HepG2 (cell line): ENCODE measurements around the gene ZBTB46. TPM values are rescaled to one million over a fixed set of nuclear protein-coding genes. Genes with fewer than 3 reads are reported as not detected.

Source experiments
- JUNB ChIP-seq: sonication (generic); formaldehyde crosslinking; IDR thresholded peaks from 2 replicates; pipeline ENCODE4 v1.8.0; 2022; ENCODE audit warnings: missing genetic modification reagents, mild to moderate bottlenecking, borderline replicate concordance
- KAT7 ChIP-seq: IDR thresholded peaks from 2 replicates; pipeline ENCODE4 v1.6.1; 2018; ENCODE audit warnings: borderline replicate concordance, missing compliant biosample characterization
- KDM4B ChIP-seq: sonication (generic); formaldehyde crosslinking; IDR thresholded peaks from 2 replicates; pipeline ENCODE4 v1.4.0; 2020; ENCODE audit warnings: missing genetic modification reagents
- MATR3 ChIP-seq: sonication (generic); formaldehyde crosslinking; IDR thresholded peaks from 2 replicates; pipeline ENCODE4 v1.4.0; 2020; ENCODE audit warnings: missing genetic modification reagents
- MXI1 ChIP-seq: IDR thresholded peaks from 3 replicates; pipeline ENCODE4 v1.6.1; 2012; ENCODE audit warnings: low read depth, low read length, inconsistent platforms, borderline replicate concordance
- NKX3-1 ChIP-seq: sonication (generic); formaldehyde crosslinking; IDR thresholded peaks from 2 replicates; pipeline ENCODE4 v1.5.0; 2020; ENCODE audit warnings: missing genetic modification reagents
- RBM22 ChIP-seq: fragments of 200-400 bp; formaldehyde crosslinking; optimal IDR thresholded peaks from 2 replicates; pipeline ENCODE3; 2017; ENCODE audit warnings: mild to moderate bottlenecking, low read length, moderate library complexity
- RNF2 ChIP-seq: fragments of 450-650 bp; conservative IDR thresholded peaks from 2 replicates; pipeline ENCODE4 v1.6.1; 2016; ENCODE audit warnings: low read depth
- TEAD2 ChIP-seq: sonication (generic); formaldehyde crosslinking; IDR thresholded peaks from 2 replicates; pipeline ENCODE4 v1.9.0; 2021; ENCODE audit warnings: missing genetic modification reagents
- ZFYVE20 ChIP-seq: sonication (generic); formaldehyde crosslinking; IDR thresholded peaks from 2 replicates; pipeline ENCODE4 v1.8.0; 2023; ENCODE audit warnings: low read depth, mild to moderate bottlenecking, moderate library complexity, missing genetic modification reagents, borderline replicate concordance
- ZNF124 ChIP-seq: sonication (generic); formaldehyde crosslinking; IDR thresholded peaks from 2 replicates; pipeline ENCODE4 v1.4.0; 2020; ENCODE audit warnings: missing genetic modification reagents
- ZNF207 ChIP-seq: fragments of 450-650 bp; IDR thresholded peaks from 2 replicates; pipeline ENCODE4 v1.6.1; 2016; ENCODE audit warnings: antibody characterized with exemption, borderline replicate concordance
- ZNF350 ChIP-seq: sonication (generic); formaldehyde crosslinking; IDR thresholded peaks from 2 replicates; pipeline ENCODE4 v1.4.0; 2020; ENCODE audit warnings: mild to moderate bottlenecking, low read depth, missing genetic modification reagents, borderline replicate concordance
- ZNF496 ChIP-seq: sonication (generic); formaldehyde crosslinking; IDR thresholded peaks from 2 replicates; pipeline ENCODE4 v1.8.1; 2023; ENCODE audit warnings: mild to moderate bottlenecking, moderate library complexity, missing genetic modification reagents; ENCODE audit not compliant: insufficient replicate concordance
- ZNF552 ChIP-seq: sonication (generic); formaldehyde crosslinking; IDR thresholded peaks from 2 replicates; pipeline ENCODE4 v1.9.0; 2022; ENCODE audit warnings: missing genetic modification reagents, mild to moderate bottlenecking, borderline replicate concordance
- ZSCAN12 ChIP-seq: sonication (generic); formaldehyde crosslinking; IDR thresholded peaks from 2 replicates; pipeline ENCODE4 v1.9.0; 2021; ENCODE audit warnings: mild to moderate bottlenecking, missing genetic modification reagents
- polyA plus RNA-seq, 8 experiments: library from polyadenylated mRNA; depleted of rRNA in 3 of 8; stranded (reverse) in 7 of 8; unstranded in 1 of 8; fragments of >200 nt; fragmentation: Illumina TruSeq in 4 of 8; extraction: Trizol in 4 of 8; gene quantifications; 2 replicates each; pipeline versions ENCODE4 v1.2.1 to v1.2.3, GENCODE V29; 2011 to 2016; ENCODE audit warnings: low read depth in 4 of 8, missing spikeins in 1 of 8, mixed read lengths in 1 of 8; ENCODE audit not compliant: insufficient read depth in 1 of 8
- total RNA-seq, 5 experiments: library from RNA; depleted of rRNA; stranded (reverse); fragments of >200 nt; fragmentation: Illumina TruSeq; extraction: Trizol; gene quantifications; 2 replicates each; pipeline ENCODE4 v1.2.3, GENCODE V29; 2016; ENCODE audit warnings: low read depth in 1 of 5
- TF ChIP-seq, protein P1 (sequence below): sonication (generic); formaldehyde crosslinking; conservative IDR thresholded peaks from 2 replicates; pipeline ENCODE4 v1.4.0; 2020; ENCODE audit warnings: missing genetic modification reagents
- TF ChIP-seq, protein P2 (sequence below): sonication (generic); formaldehyde crosslinking; IDR thresholded peaks from 2 replicates; pipeline ENCODE4 v1.4.0; 2020; ENCODE audit warnings: missing genetic modification reagents
- TF ChIP-seq, protein P3 (sequence below): sonication (generic); formaldehyde crosslinking; IDR thresholded peaks from 2 replicates; pipeline ENCODE4 v1.8.1; 2022; ENCODE audit warnings: low read depth, mild to moderate bottlenecking, missing genetic modification reagents
- TF ChIP-seq, protein P4 (sequence below): sonication (generic); formaldehyde crosslinking; IDR thresholded peaks from 2 replicates; pipeline ENCODE4 v1.4.0; 2020; ENCODE audit warnings: missing genetic modification reagents
- TF ChIP-seq, protein P5 (sequence below): sonication (generic); formaldehyde crosslinking; IDR thresholded peaks from 2 replicates; pipeline ENCODE4 v1.5.0; 2020; ENCODE audit warnings: mild to moderate bottlenecking, missing genetic modification reagents

The ZBTB46 gene
- total and polyA plus RNA-seq, 2 of the 13 experiments (the other 11 are each of a cell fraction or from before 2014, with no cell fraction given), result 1.6 to 13.5 TPM

DNA sequence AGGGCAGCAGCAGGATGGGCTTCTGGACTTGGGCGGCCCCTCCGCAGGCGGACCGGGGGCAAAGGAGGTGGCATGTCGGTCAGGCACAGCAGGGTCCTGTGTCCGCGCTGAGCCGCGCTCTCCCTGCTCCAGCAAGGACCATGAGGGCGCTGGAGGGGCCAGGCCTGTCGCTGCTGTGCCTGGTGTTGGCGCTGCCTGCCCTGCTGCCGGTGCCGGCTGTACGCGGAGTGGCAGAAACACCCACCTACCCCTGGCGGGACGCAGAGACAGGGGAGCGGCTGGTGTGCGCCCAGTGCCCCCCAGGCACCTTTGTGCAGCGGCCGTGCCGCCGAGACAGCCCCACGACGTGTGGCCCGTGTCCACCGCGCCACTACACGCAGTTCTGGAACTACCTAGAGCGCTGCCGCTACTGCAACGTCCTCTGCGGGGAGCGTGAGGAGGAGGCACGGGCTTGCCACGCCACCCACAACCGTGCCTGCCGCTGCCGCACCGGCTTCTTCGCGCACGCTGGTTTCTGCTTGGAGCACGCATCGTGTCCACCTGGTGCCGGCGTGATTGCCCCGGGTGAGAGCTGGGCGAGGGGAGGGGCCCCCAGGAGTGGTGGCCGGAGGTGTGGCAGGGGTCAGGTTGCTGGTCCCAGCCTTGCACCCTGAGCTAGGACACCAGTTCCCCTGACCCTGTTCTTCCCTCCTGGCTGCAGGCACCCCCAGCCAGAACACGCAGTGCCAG is 134.3 kb downstream of the ZBTB46 start, which contains the start of gene TNFRSF6B (continued):
- TF ChIP-seq ZNF350 (CRISPR knock-in tag), result no peak
- no peak for TF ChIP-seq ZNF496
- TF ChIP-seq TEAD2, result no peak
- TF ChIP-seq, protein P1, sequence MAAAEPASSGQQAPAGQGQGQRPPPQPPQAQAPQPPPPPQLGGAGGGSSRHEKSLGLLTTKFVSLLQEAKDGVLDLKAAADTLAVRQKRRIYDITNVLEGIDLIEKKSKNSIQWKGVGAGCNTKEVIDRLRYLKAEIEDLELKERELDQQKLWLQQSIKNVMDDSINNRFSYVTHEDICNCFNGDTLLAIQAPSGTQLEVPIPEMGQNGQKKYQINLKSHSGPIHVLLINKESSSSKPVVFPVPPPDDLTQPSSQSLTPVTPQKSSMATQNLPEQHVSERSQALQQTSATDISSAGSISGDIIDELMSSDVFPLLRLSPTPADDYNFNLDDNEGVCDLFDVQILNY (CRISPR knock-in tag), result no peak
- peak; percentile 6 for TF ChIP-seq RBM22
- TF ChIP-seq RNF2, result no peak; the same call in 1 of the 2 replicates
- TF ChIP-seq ZSCAN12, result no peak
- no peak for TF ChIP-seq KDM4B
- no peak for TF ChIP-seq ZNF124
- TF ChIP-seq MXI1, result no peak
- TF ChIP-seq, protein P2, sequence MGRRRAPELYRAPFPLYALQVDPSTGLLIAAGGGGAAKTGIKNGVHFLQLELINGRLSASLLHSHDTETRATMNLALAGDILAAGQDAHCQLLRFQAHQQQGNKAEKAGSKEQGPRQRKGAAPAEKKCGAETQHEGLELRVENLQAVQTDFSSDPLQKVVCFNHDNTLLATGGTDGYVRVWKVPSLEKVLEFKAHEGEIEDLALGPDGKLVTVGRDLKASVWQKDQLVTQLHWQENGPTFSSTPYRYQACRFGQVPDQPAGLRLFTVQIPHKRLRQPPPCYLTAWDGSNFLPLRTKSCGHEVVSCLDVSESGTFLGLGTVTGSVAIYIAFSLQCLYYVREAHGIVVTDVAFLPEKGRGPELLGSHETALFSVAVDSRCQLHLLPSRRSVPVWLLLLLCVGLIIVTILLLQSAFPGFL (CRISPR knock-in tag), result no peak
- TF ChIP-seq, protein P3, sequence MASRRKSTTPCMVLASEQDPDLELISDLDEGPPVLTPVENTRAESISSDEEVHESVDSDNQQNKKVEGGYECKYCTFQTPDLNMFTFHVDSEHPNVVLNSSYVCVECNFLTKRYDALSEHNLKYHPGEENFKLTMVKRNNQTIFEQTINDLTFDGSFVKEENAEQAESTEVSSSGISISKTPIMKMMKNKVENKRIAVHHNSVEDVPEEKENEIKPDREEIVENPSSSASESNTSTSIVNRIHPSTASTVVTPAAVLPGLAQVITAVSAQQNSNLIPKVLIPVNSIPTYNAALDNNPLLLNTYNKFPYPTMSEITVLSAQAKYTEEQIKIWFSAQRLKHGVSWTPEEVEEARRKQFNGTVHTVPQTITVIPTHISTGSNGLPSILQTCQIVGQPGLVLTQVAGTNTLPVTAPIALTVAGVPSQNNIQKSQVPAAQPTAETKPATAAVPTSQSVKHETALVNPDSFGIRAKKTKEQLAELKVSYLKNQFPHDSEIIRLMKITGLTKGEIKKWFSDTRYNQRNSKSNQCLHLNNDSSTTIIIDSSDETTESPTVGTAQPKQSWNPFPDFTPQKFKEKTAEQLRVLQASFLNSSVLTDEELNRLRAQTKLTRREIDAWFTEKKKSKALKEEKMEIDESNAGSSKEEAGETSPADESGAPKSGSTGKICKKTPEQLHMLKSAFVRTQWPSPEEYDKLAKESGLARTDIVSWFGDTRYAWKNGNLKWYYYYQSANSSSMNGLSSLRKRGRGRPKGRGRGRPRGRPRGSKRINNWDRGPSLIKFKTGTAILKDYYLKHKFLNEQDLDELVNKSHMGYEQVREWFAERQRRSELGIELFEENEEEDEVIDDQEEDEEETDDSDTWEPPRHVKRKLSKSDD (CRISPR knock-in tag), result no peak; the same call in 1 of the 2 replicates
- TF ChIP-seq, protein P4, sequence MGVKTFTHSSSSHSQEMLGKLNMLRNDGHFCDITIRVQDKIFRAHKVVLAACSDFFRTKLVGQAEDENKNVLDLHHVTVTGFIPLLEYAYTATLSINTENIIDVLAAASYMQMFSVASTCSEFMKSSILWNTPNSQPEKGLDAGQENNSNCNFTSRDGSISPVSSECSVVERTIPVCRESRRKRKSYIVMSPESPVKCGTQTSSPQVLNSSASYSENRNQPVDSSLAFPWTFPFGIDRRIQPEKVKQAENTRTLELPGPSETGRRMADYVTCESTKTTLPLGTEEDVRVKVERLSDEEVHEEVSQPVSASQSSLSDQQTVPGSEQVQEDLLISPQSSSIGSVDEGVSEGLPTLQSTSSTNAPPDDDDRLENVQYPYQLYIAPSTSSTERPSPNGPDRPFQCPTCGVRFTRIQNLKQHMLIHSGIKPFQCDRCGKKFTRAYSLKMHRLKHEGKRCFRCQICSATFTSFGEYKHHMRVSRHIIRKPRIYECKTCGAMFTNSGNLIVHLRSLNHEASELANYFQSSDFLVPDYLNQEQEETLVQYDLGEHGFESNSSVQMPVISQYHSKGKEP (CRISPR knock-in tag), result no peak
- TF ChIP-seq NKX3-1 (CRISPR knock-in tag), result no peak
- TF ChIP-seq KAT7 (CRISPR knock-in tag), result no peak
- TF ChIP-seq ZNF207, result no peak
- TF ChIP-seq MATR3, result no peak
- TF ChIP-seq ZFYVE20 (CRISPR knock-in tag), result no peak
- TF ChIP-seq, protein P5, sequence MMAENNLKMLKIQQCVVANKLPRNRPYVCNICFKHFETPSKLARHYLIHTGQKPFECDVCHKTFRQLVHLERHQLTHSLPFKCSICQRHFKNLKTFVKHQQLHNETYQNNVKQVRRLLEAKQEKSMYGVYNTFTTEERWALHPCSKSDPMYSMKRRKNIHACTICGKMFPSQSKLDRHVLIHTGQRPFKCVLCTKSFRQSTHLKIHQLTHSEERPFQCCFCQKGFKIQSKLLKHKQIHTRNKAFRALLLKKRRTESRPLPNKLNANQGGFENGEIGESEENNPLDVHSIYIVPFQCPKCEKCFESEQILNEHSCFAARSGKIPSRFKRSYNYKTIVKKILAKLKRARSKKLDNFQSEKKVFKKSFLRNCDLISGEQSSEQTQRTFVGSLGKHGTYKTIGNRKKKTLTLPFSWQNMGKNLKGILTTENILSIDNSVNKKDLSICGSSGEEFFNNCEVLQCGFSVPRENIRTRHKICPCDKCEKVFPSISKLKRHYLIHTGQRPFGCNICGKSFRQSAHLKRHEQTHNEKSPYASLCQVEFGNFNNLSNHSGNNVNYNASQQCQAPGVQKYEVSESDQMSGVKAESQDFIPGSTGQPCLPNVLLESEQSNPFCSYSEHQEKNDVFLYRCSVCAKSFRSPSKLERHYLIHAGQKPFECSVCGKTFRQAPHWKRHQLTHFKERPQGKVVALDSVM (CRISPR knock-in tag), result no peak
- peak; percentile 90; the same call in 1 of the 2 replicates for TF ChIP-seq ZNF552
- no peak for TF ChIP-seq JUNB (CRISPR knock-in tag)
